ENCODE measurements around the gene ACBD5.
"Not testable (repeated sequence)": the region's sequence is repeated elsewhere in the genome, so short reads cannot be mapped to it uniquely, and the experiment has no call there.

DNA sequence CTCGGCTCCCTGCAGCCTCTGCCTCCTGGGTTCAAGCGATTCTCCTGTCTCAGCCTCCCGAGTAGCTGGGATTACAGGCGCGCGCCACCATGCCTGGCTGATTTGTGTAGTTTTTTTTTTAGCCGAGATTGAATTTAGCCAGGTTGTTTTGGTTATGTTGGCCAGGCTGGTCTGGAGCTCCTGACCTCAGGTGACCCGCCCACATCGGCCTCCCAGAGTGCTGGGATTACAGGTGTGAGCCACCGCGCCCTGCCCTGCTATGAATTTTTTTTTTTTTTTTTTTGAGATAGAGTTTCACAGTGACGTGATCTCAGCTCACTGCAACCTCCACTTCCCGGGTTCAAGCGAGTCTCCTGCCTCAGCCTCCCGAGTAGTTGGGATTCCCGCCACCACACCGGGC is 84.0 kb downstream of the ACBD5 start:
- TF ChIP-seq, protein P1, sequence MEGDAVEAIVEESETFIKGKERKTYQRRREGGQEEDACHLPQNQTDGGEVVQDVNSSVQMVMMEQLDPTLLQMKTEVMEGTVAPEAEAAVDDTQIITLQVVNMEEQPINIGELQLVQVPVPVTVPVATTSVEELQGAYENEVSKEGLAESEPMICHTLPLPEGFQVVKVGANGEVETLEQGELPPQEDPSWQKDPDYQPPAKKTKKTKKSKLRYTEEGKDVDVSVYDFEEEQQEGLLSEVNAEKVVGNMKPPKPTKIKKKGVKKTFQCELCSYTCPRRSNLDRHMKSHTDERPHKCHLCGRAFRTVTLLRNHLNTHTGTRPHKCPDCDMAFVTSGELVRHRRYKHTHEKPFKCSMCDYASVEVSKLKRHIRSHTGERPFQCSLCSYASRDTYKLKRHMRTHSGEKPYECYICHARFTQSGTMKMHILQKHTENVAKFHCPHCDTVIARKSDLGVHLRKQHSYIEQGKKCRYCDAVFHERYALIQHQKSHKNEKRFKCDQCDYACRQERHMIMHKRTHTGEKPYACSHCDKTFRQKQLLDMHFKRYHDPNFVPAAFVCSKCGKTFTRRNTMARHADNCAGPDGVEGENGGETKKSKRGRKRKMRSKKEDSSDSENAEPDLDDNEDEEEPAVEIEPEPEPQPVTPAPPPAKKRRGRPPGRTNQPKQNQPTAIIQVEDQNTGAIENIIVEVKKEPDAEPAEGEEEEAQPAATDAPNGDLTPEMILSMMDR (conservative IDR thresholded peaks at IDR 0.05; ENCODE audit: low read depth, low read length): not testable (repeated sequence)
- not testable (repeated sequence) for TF ChIP-seq EZH2 (IDR thresholded peaks at IDR 0.05; ENCODE audit: borderline replicate concordance, low read depth, low read length, poor library complexity, severe bottlenecking)
